NCI-H748 treated with DMSO at 0.1 percent for 48 hours (cell line): ENCODE results near the gene RAB25.

Experiments
- DNase-seq: peaks from one replicate; lab custom pipeline; 2025; lab: John Stamatoyannopoulos, UW

The RAB25 gene

GRCh38 chr1:156079762-156080161 lies 18.8 kb downstream of the RAB25 start:
- DNase-seq = no peak

GRCh38 chr1:156080241-156080862 lies 19.4 kb downstream of the RAB25 start:
- no peak for DNase-seq

- DNase-seq = no peak
Observed at GRCh38 chr1:156080863-156081179, 19.9 kb downstream of the RAB25 start.

GRCh38 chr1:156081180-156081916 lies 20.4 kb downstream of the RAB25 start:
- no peak for DNase-seq

- DNase-seq = peak; percentile 5
Observed at GRCh38 chr1:156081917-156082308, 21.0 kb downstream of the RAB25 start.

- DNase-seq = peak; percentile 53
Observed at GRCh38 chr1:156082309-156083091, 21.5 kb downstream of the RAB25 start, which contains the start of gene MEX3A. Gene MEX3A (minus strand): TSS chr1:156082465. CDS start chr1:156081998, 467 bp downstream.

- no peak for DNase-seq
Observed at GRCh38 chr1:156083800-156084790, 23.1 kb downstream of the RAB25 start.

GRCh38 chr1:156086256-156086662 lies 25.3 kb downstream of the RAB25 start:
- DNase-seq = no peak

- no peak for DNase-seq
Observed at GRCh38 chr1:156089704-156090103, 28.7 kb downstream of the RAB25 start.

GRCh38 chr1:156090138-156090839 lies 29.3 kb downstream of the RAB25 start:
- no peak for DNase-seq

- peak; percentile 35 for DNase-seq
Observed at GRCh38 chr1:156090840-156091188, 29.9 kb downstream of the RAB25 start.

- no peak for DNase-seq
Observed at GRCh38 chr1:156091610-156092009, 30.6 kb downstream of the RAB25 start.

GRCh38 chr1:156095906-156096508 lies 35.0 kb downstream of the RAB25 start:
- no peak for DNase-seq

- DNase-seq = peak; percentile 50
Observed at GRCh38 chr1:156096640-156097391, 35.9 kb downstream of the RAB25 start.

GRCh38 chr1:156097499-156098178 lies 36.7 kb downstream of the RAB25 start:
- DNase-seq = no peak

- no peak for DNase-seq
Observed at GRCh38 chr1:156098784-156099183, 37.8 kb downstream of the RAB25 start.

- no peak for DNase-seq
Observed at GRCh38 chr1:156099282-156099681, 38.3 kb downstream of the RAB25 start.

- no peak for DNase-seq
Observed at GRCh38 chr1:156100205-156100995, 39.4 kb downstream of the RAB25 start.

- DNase-seq = no peak
Observed at GRCh38 chr1:156101880-156102279, 40.9 kb downstream of the RAB25 start.
